ENCODE results near the gene IPPK.

Gene IPPK

GRCh38 chr9:92669890-92670708 lies at the start of gene IPPK:
Gene IPPK (minus strand): TSS chr9:92670131. CDS start chr9:92669988, 143 bp downstream.
- peak; percentile 100 for DNase-seq

- no peak for DNase-seq
Observed at GRCh38 chr9:92719028-92719647, 49.2 kb upstream of the IPPK start.

- no peak for DNase-seq
Observed at GRCh38 chr9:92718086-92719001, 48.4 kb upstream of the IPPK start.

GRCh38 chr9:92717201-92718085 lies 47.5 kb upstream of the IPPK start:
- no peak for DNase-seq

GRCh38 chr9:92716557-92716956 lies 46.6 kb upstream of the IPPK start:
- DNase-seq, result peak; percentile 37

GRCh38 chr9:92715488-92716231 lies 45.7 kb upstream of the IPPK start:
- DNase-seq, result no peak

- DNase-seq, result no peak
Observed at GRCh38 chr9:92714787-92715487, 45.0 kb upstream of the IPPK start.

- no peak for DNase-seq
Observed at GRCh38 chr9:92714016-92714415, 44.1 kb upstream of the IPPK start.

GRCh38 chr9:92713528-92713927 lies 43.6 kb upstream of the IPPK start:
- no peak for DNase-seq

- DNase-seq, result no peak
Observed at GRCh38 chr9:92712767-92713166, 42.8 kb upstream of the IPPK start.

GRCh38 chr9:92711844-92712243 lies 41.9 kb upstream of the IPPK start:
- DNase-seq, result peak; percentile 12

GRCh38 chr9:92711146-92711545 lies 41.2 kb upstream of the IPPK start:
- DNase-seq, result no peak

GRCh38 chr9:92710368-92710767 lies 40.4 kb upstream of the IPPK start:
- DNase-seq, result no peak

- DNase-seq, result no peak
Observed at GRCh38 chr9:92709954-92710353, 40.0 kb upstream of the IPPK start.

- DNase-seq, result no peak
Observed at GRCh38 chr9:92709240-92709639, 39.3 kb upstream of the IPPK start.

GRCh38 chr9:92707530-92707929 lies 37.6 kb upstream of the IPPK start:
- DNase-seq, result no peak

GRCh38 chr9:92706218-92706940 lies 36.4 kb upstream of the IPPK start:
- peak; percentile 46 for DNase-seq

- no peak for DNase-seq
Observed at GRCh38 chr9:92704528-92704927, 34.6 kb upstream of the IPPK start.

GRCh38 chr9:92696619-92697018 lies 26.7 kb upstream of the IPPK start:
- DNase-seq, result no peak

GRCh38 chr9:92686954-92687353 lies 17.0 kb upstream of the IPPK start:
- DNase-seq, result no peak

Measured in inflammatory macrophage treated with lipopolysaccharide for 4 hours (primary cell).